ENCODE results near the gene ELAVL4.

The ELAVL4 gene

GRCh38 chr1:50112193-50112592, 3.5 kb downstream of the ELAVL4 start:
- TF ChIP-seq CTCF (conservative IDR thresholded peaks at IDR 0.05; ENCODE audit: low read depth, low read length) = no peak
- DNase-seq (ENCODE audit: low read depth) = no peak
- no peak overlapping the region for H3K4me3 ChIP-seq (ENCODE audit: low read length)

DNA sequence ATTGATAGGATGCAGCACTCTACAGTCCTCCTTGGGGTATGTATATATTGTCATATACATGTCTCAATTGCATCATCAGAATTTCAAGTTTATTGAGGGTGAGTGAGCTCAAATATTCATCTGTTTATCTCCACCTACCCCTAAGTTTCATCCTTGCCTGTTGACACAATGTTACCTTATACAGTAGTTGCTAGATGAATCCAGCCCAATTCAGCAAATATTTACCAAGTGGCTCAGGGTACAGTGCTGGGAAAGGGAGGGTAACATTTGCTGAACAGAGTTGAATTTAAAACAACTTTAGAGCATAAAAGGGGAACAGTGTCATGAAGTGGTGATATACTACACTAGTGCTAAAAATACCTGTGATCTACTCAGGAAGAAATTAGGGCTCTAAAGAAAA, 14.4 kb downstream of the ELAVL4 start:
- DNase-seq (ENCODE audit: low read depth) = no peak
- TF ChIP-seq CTCF (conservative IDR thresholded peaks at IDR 0.05; ENCODE audit: low read depth, low read length) = no peak
- no peak overlapping the region for H3K4me3 ChIP-seq (ENCODE audit: low read length)

DNA sequence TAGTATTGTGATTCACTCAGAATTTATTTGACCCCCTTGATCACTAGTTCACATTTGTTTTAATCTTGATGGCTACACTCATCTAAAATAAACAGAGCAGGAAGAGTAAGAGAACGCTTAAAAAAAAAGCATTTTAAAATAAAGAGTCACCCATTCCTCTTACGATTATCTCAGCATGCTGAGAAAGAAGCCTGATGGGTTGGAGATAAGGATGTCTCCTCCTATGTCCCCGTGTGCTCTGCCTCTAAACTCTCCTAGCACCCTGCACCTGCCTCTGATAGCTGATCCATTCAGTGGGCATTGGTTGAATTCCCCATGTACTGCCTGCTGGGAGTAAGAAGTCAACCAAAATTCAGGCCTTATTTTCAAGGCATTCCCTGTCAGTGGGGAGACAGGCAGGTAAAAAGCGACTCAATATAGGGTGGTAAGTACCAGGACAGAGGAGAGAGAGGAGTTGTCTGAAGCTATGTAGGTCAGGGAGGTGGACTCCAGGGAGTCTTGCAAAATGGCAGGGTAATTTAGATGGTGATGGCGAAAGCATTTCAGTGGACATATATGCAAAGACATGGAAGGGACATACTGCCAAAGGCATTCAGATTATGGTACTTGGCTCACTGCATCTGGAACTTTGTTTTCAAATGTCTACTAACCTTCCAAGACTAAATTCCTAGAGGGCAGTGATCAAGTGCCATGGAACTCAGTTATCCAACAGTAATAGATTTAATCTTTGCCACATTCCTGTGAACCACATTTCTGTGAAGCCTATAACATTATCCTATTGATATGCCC, 18.4 kb downstream of the ELAVL4 start:
- no peak overlapping the region for H3K4me3 ChIP-seq (ENCODE audit: low read length)
- DNase-seq (ENCODE audit: low read depth) = no peak
- no peak for TF ChIP-seq CTCF (conservative IDR thresholded peaks at IDR 0.05; ENCODE audit: low read depth, low read length)

DNA sequence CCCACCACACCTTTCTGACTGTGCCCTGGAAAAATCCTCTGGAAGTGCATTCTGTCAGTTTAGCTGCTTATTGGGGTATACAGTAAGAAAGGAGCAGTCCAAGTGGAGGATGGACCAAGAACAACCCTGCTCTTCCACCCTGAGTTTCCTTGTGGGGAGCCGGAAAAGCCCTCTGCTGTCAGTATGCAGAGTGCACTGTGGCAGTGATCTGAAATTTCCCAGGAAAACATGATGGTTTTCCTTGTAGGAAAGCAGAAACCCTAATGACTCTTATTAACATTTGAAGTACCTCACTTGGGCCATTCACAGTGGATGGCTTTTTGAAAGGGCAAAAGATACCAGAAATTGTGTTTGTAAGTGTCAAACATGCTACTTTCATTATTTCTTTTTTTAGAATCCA, 20.5 kb downstream of the ELAVL4 start:
- H3K4me3 ChIP-seq (ENCODE audit: low read length) = no peak overlapping the region
- no peak for TF ChIP-seq CTCF (conservative IDR thresholded peaks at IDR 0.05; ENCODE audit: low read depth, low read length)
- no peak for DNase-seq (ENCODE audit: low read depth)

- TF ChIP-seq CTCF (conservative IDR thresholded peaks at IDR 0.05; ENCODE audit: low read depth, low read length) = no peak
- DNase-seq (ENCODE audit: low read depth) = no peak
- H3K4me3 ChIP-seq (ENCODE audit: low read length) = no peak overlapping the region
These were observed 23.7 kb downstream of the ELAVL4 start for GRCh38 chr1:50132347-50132894.

DNA sequence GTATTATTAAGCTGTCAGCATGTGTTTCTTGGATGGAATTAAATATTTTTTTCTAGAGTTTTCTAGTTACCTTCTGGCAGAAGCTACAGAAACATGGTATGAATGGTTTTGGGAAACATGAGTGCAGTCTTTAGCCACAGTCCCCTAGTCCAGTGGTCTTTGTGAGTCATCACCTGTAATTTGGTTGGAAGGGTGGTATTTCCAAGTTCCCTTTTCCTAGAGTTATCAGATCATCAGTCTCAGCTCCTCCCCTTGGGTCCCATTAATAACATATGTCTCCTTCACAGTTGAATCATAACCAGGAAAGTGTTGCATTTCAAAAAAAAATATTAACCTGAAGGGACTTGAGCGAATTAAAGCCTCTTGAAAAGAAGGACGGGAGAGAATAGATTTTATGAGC, 27.0 kb downstream of the ELAVL4 start:
- no peak for TF ChIP-seq CTCF (conservative IDR thresholded peaks at IDR 0.05; ENCODE audit: low read depth, low read length)
- no peak overlapping the region for H3K4me3 ChIP-seq (ENCODE audit: low read length)
- no peak for DNase-seq (ENCODE audit: low read depth)

Measured in retinal pigment epithelial cell (primary cell).